IPS-NIHi11 (cell line): ENCODE results near the gene PCDHB14.
"Not testable (repeated sequence)": the region's sequence is repeated elsewhere in the genome, so short reads cannot be mapped to it uniquely, and the experiment has no call there.

Experiments
- DNase-seq: peaks from one replicate; pipeline ENCODE4 v3.0.0; 2012; ENCODE audit warnings: mixed read lengths, low spot score

PCDHB14 gene

GRCh38 chr5:141210281-141210680 is 12.9 kb upstream of the PCDHB14 start:
- DNase-seq: not testable (repeated sequence)

GRCh38 chr5:141210849-141211248 is 12.3 kb upstream of the PCDHB14 start:
- not testable (repeated sequence) for DNase-seq

GRCh38 chr5:141213656-141214339 is 9.3 kb upstream of the PCDHB14 start, which contains the start of gene PCDHB13:
Gene PCDHB13 (plus strand): TSS chr5:141213919. CDS start chr5:141214124, 205 bp downstream.
- DNase-seq: not testable (repeated sequence)

- DNase-seq: not testable (repeated sequence)
These were observed 8.6 kb upstream of the PCDHB14 start for GRCh38 chr5:141214583-141214982.

GRCh38 chr5:141215504-141215903 is 7.6 kb upstream of the PCDHB14 start:
- not testable (repeated sequence) for DNase-seq

- not testable (repeated sequence) for DNase-seq
These were observed 7.1 kb upstream of the PCDHB14 start for GRCh38 chr5:141216035-141216434.

GRCh38 chr5:141224844-141225243 is 1.7 kb downstream of the PCDHB14 start:
- not testable (repeated sequence) for DNase-seq

- DNase-seq: not testable (repeated sequence)
These were observed 2.3 kb downstream of the PCDHB14 start for GRCh38 chr5:141225421-141225820.

GRCh38 chr5:141234109-141234667 is 11.0 kb downstream of the PCDHB14 start:
- DNase-seq: no peak

- DNase-seq: not testable (repeated sequence)
These were observed 12.8 kb downstream of the PCDHB14 start for GRCh38 chr5:141235922-141236321.

- no peak for DNase-seq
These were observed 13.6 kb downstream of the PCDHB14 start for GRCh38 chr5:141236516-141237313.

GRCh38 chr5:141241496-141241895 is 18.4 kb downstream of the PCDHB14 start:
- DNase-seq: no peak

- peak; percentile 26 for DNase-seq
These were observed 22.1 kb downstream of the PCDHB14 start, which contains the start of gene PCDHB15 for GRCh38 chr5:141245250-141245717. Gene PCDHB15 (plus strand): TSS chr5:141245395. CDS start chr5:141245579, 184 bp downstream.

GRCh38 chr5:141246971-141247370 is 23.8 kb downstream of the PCDHB14 start:
- DNase-seq: not testable (repeated sequence)

GRCh38 chr5:141247434-141247833 is 24.3 kb downstream of the PCDHB14 start:
- DNase-seq: not testable (repeated sequence)

GRCh38 chr5:141250576-141250975 is 27.4 kb downstream of the PCDHB14 start:
- no peak for DNase-seq

- no peak for DNase-seq
These were observed 35.3 kb downstream of the PCDHB14 start for GRCh38 chr5:141258464-141258863.

GRCh38 chr5:141258948-141259347 is 35.8 kb downstream of the PCDHB14 start:
- DNase-seq: no peak

- no peak for DNase-seq
These were observed 37.5 kb downstream of the PCDHB14 start for GRCh38 chr5:141260458-141261237.

- no peak for DNase-seq
These were observed 38.0 kb downstream of the PCDHB14 start for GRCh38 chr5:141261238-141261546.

GRCh38 chr5:141269195-141269594 is 46.1 kb downstream of the PCDHB14 start:
- no peak for DNase-seq

GRCh38 chr5:141272906-141273305 is 49.8 kb downstream of the PCDHB14 start:
- peak; percentile 13 for DNase-seq
